NCI-H82 treated with DMSO at 0.1 percent for 48 hours (cell line): ENCODE data around the gene WNK2.

ENCODE experiments used
- DNase-seq: peaks from one replicate; lab custom pipeline; 2025; ENCODE audit not compliant: unreplicated experiment; lab: John Stamatoyannopoulos, UW

The WNK2 gene

GRCh38 chr9:93184432-93185265 is 710 bp downstream of the WNK2 start:
- no peak for DNase-seq

GRCh38 chr9:93185266-93186214 is 1.6 kb downstream of the WNK2 start:
- DNase-seq, result no peak

DNA sequence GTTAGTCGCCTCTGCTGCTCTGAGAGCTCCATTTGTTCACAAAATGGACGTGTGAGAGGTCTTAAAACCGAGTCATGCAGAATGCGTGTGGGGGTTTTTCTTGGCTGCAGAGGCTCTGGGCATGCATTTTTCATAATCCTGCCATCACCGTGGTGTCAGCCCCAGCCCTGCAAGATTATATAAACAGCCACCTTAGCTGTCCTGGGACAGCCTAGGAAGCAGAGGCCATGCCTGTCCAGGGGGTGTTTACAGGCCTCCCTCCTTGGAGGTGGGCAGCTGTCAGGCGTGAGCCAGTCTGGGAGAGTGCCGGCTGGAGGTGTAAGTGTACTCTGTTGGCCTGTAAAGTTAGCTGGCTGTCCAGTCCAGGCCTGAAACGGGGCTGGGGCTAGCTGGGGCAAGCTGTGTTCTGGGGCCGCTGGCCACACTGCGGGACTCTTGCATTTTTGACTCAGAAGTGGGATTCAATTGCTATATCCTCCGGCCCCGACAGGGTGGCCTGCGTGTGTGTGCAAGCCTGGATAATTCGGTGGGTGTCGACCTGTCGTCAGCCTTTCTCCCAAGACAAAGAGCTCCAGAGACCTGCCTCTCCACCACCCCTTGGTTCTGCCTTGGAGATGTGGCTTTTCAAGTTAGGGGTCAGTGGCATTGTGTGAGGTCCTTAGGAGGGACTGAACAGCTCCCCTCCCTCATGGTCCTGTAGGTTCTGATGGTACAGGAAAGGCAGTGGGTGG is 2.4 kb downstream of the WNK2 start:
- no peak for DNase-seq

GRCh38 chr9:93187047-93187446 is 3.1 kb downstream of the WNK2 start:
- no peak for DNase-seq

- DNase-seq, result no peak
Measured at GRCh38 chr9:93187574-93187973, 3.6 kb downstream of the WNK2 start.

- DNase-seq, result no peak
Measured at GRCh38 chr9:93188426-93189368, 4.8 kb downstream of the WNK2 start.

- DNase-seq, result no peak
Measured at GRCh38 chr9:93189369-93190132, 5.6 kb downstream of the WNK2 start.

DNA sequence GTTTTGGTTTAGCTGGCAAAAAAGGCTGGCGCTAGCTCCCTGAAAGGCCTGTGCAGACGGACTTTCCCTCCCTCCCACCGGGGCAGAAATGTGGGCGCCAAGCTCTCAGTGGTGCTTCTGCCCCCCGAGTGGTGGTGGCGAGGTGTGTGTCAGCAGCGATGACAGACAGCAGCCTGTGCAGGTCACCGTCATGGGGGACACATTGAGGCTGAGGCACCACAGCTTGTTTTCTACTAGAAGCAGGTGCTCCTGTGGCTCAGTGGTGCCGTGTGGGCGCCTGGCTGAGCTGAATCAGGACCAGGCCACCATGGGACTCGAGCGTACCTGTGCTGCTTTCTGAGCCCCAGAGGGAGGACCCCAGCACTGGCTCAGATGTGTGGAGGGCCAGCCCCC is 6.2 kb downstream of the WNK2 start:
- no peak for DNase-seq

DNA sequence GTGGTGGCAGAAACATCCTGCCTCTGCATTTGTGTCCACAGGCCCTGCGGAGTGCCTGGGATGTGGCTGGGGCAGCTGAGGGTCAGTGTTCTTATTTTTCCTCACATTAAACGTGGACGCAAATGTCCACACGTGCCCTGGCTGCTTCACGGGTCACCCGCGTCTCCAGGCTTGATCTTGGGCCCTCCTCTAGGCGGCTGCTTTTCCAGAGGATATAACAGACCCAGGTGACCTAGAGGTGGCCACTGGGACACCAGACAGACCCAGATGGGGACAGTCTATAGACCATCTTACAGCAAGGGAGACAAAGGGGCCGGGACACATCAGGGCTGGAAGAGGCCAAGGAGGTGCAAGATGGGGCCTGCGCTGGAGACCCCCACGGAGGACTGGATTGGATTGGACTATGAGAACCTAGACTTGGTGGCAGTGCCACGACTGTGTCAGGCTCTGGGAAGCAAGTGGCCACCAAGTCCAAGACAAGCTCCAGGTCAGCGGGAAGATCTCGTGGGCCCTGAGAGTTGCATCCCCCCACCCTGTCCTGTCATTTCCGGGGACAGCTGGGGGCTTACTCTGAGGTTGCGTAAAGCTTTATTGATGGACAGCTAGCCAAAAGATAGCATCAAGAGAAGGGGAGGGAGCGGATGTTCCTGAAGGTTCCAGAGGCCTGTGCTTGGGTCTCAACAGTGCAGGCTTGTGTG is 6.9 kb downstream of the WNK2 start:
- DNase-seq, result no peak

GRCh38 chr9:93191354-93191660 is 7.4 kb downstream of the WNK2 start:
- no peak for DNase-seq

DNA sequence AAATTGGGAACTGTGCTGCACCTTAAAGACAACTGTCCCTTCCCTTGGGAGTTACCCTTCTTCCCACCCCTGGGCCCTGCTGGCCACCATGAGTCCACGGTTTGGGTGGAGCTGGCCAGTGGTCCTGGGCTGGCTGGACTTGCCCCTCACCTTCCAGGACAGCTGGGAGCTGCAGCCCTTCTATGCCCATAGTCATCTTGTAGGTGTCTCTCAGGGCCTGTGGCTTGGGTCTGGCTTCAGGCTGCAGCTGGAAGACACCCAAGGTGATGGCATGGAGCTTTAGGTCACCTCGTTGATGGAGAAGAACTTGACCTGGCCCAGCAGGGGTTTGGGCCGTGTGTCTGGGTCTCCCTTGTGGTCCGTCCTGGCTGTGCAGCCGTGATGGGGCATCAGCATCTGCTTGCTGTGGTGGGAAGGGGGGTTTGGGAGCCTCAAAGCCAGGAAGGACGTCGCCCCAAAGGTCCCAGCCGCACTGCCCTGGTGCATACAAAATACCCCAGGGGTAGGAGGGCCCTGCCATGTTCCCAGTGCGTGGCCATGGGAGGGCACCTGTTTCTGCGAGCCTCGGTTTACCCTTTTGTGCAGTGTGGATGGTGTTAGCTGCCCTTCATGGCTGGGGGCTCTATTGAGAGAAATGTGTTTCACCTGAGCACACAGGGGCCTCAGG is 8.9 kb downstream of the WNK2 start:
- DNase-seq, result no peak

DNA sequence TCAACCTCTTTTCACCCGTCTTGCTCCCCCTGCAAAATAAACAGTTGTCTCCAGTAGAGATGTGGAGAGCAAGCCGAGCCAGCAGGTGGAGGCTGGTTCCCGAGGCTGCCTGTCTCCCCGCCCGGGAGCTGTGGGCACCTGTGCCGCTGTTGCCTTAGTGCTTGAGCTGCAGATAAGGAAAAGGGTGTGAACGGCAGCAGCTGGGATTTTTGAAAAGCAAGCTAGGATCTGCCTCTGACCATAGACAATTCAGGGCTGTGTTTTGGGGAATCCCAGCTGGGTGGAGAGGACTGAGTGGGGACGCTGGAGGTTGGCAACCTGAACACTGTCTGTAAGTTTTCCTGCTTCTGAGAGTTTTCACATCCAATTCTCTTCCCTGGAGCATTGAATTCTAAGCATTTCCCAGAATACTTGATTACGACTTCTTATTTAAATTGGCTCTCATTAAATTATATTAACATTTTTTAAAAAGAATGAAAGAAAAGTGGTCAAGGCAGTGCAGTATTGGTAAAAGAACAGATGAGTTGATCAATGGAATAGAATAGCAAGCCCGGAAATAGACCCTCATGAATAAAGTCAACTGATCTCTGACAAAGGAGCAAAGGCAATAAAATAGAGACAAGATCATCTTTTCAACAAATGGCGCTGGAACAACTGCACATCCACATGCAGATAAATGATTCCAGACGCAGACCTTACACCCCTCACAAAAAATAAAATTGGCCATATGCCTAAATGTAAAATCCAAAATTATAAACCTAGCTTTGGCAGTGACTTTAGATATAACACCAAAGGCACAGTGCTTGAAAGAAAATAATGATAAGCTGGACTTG is 9.7 kb downstream of the WNK2 start:
- no peak for DNase-seq

GRCh38 chr9:93194221-93194625 is 10.3 kb downstream of the WNK2 start:
- no peak for DNase-seq

GRCh38 chr9:93194641-93195040 is 10.7 kb downstream of the WNK2 start:
- no peak for DNase-seq

- no peak for DNase-seq
Measured at GRCh38 chr9:93196096-93197055, 12.4 kb downstream of the WNK2 start.

DNA sequence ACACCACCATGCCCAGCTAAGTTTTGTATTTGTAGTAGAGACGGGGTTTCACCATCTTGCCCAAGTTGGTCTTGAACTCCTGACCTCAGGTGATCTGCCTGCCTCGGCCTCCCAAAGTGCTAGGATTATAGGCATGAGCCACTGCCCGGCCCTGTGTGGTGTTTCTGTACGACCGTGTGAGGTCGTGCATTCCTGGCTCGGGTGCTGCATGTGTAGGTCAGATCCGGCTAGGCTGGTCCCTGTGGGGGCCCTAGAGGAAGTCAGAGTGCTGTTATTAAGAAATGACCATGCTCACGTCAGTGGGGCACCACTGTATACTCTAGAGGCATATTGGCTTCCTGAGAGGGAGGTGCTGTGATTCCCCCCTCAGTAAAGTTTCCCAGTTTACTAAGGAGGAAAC is 13.7 kb downstream of the WNK2 start:
- no peak for DNase-seq
